ENCODE data around the gene PHACTR2.
"Not testable (repeated sequence)": the region's sequence is repeated elsewhere in the genome, so short reads cannot be mapped to it uniquely, and the experiment has no call there.

PHACTR2 gene

GRCh38 chr6:143773506-143774150 is 95.9 kb downstream of the PHACTR2 start:
- DNase-seq: no peak

- no peak for DNase-seq
These were observed 96.6 kb downstream of the PHACTR2 start for GRCh38 chr6:143774347-143774746.

DNA sequence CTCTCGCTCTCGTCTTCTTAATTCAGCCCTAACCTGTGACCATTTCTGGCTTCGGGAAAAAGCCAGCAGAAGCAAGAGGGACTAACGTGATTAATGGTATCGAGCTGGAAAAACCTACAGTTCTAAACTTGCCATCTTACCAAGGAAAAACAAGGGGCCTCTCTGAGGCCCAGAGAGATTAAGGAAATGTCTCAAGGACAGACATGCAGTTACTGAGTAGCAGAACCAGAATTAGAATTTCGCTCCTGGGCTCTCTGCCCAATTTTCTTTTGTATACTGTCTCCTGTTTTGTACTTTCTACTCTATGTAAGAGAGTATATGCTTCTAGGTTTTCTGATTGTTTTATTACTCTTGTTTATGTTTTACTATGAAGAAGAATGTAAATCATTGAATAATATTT is 97.6 kb downstream of the PHACTR2 start:
- DNase-seq: no peak

DNA sequence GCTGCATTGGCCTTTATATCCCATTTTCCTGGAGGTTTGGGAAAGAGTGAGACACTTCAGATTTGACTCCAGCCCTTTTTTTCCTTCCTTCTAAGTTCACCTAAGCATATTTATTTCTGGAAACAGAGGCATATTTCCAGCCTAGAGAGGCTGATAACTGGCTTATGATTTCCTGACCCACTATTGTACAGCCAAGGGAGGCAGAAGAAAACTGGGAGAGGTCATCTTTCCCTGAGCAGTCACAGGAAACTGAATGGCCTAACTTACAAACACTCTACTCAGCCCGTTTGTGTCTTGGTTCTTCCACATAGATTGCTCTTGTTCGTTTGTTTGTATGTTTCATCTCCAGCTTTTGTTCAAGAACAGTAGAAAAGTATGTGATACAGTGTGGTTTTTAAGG is 101.2 kb downstream of the PHACTR2 start:
- no peak for DNase-seq

GRCh38 chr6:143782481-143782880 is 104.7 kb downstream of the PHACTR2 start:
- DNase-seq: no peak

- DNase-seq: no peak
These were observed 105.3 kb downstream of the PHACTR2 start for GRCh38 chr6:143783077-143783476.

DNA sequence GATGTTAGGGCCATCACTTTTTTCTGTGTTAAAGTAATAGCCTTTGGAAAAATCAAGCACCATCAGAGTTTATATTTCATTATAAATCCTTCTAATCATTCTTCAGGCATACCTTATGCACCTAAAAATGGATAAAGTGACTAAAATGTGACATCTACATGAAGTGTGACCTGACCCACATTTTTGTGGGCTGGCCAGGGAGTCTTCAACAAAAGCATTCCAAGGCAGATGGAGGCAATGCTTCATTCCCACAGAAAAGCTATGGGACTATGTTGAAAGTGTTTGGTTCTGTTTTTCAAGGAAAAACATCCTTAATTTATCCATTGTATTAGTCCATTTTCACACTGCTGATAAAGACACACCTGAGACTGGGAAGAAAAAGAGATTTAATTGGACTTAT is 106.6 kb downstream of the PHACTR2 start:
- no peak for DNase-seq

DNA sequence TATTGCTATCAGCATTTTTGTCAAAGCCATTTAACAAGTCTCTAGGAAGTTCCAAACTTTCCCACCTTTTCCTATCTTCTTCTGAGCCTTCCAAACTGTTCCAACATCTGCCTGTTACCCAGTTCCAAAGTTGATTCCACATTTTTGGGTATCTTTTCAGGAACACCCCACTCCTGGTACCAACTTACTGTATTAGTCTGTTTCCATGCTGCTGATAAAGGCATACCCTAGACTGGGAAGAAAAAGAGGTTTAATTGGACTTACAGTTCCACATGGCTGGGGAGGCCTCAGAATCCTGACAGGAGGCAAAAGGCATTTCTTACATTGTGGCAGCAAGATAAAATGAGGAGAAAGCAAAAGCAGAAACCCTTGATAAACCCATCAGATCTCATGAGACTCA is 108.6 kb downstream of the PHACTR2 start:
- DNase-seq: not testable (repeated sequence)

DNA sequence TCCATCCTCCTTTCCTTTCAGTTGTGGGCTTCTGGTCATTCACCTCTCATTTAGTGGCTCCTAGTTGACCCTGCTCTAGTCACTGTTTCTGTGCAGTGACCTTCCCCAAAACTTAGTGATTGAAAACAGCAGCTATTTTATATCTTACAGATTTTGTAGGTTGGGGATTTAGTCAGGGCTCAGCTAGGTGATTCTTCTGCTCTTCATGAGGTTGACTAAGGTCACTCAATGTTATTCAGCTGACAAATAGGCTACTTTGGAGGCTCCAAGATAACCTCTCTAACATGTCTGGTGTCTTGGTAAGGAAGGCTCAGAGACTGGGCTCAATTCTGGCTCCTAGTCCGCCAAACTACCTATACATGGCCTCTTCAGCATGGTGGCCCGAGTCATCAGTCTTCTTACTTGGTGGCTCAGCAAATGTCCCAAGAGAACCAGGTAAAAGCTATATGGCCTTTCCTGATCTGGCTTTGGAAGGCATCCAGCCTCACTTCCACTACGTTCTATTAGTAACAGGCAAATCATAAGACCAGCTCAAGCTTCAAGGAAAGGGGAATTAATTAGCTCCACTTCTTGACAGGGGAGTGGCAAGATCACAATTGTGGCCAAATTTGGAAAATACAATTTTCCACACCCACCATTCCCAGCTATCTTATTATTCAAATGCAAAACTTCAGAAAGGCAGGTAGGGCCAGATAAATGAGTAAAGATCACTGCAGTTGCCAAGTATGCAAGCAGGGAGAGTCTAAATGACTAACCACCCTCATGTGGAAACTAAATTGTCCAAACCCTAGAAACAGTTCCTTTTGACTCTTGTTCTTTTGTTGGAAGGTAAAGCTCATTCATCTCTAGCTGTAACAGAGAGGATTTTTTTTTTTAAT is 114.9 kb downstream of the PHACTR2 start:
- no peak for DNase-seq

DNA sequence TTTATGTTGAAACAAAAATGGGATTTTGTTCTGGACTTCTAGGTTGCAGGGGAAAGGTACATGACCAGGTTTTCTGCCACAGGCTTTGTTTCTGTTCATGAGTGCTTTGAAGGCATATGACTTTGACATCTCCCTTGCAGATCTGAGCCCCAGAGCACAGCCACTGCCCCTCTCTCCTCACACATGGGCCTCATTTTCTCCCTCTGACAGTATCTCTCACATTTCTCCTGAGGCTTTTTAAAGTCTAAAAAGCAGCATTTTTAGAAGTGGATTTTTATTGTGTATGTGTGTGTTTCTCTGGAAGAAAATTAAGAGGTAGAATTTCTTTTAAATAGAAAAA is 115.5 kb downstream of the PHACTR2 start:
- DNase-seq: no peak

DNA sequence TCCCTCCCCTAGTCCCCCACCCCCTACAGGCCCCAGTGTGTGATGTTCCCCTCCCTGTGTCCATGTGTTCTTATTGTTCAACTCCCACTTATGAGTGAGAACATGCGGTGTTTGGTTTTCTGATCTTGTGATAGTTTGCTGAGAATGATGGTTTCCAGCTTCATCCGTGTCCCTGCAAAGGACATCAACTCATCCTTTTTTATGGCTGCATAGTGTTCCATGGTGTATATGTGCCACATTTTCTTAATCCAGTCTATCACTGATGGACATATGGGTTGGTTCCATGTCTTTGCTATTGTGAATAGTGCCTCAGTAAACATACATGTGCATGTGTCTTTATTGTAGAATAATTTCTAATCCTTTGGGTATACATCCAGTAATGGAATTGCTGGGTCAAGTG is 118.8 kb downstream of the PHACTR2 start:
- DNase-seq: not testable (repeated sequence)

- DNase-seq: not testable (repeated sequence)
These were observed 120.7 kb downstream of the PHACTR2 start for GRCh38 chr6:143798487-143798886.

- DNase-seq: no peak
These were observed 125.2 kb downstream of the PHACTR2 start for GRCh38 chr6:143802833-143803565.

GRCh38 chr6:143803769-143804568 is 126.2 kb downstream of the PHACTR2 start:
- no peak for DNase-seq

GRCh38 chr6:143804835-143805239 is 127.1 kb downstream of the PHACTR2 start:
- DNase-seq: no peak

- DNase-seq: peak; percentile 65
These were observed 128.7 kb downstream of the PHACTR2 start for GRCh38 chr6:143806282-143807102.

DNA sequence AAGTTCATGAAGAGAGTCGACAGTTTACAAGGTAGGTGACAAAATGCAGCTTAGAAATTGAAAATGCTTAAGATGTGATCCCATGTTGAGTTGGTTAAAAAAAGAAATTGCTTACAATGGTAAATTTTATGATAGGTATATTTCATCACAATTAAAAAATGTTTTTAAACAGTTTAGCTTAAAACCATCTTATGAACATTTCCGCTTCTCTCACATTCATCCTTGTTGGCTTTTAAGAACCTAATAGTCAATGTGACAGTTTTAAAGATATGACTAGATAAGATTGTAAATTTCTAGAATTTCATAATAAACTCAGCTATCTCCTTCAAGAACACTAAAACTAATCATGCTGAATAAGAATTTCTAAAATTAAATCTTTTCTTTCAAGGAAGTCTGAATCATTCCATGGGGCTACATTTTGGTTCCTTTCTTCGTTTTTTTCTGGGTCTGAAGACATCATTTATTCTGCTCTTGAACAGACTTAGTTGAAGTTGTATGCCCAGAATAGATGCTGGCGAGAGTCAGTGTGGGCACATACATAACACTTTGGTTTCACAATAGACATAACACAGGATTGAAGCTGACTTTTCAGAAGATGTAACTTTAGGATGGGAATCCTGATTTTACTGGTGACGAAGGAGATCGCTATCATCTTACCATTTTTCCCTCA is 129.5 kb downstream of the PHACTR2 start:
- peak; percentile 21 for DNase-seq

DNA sequence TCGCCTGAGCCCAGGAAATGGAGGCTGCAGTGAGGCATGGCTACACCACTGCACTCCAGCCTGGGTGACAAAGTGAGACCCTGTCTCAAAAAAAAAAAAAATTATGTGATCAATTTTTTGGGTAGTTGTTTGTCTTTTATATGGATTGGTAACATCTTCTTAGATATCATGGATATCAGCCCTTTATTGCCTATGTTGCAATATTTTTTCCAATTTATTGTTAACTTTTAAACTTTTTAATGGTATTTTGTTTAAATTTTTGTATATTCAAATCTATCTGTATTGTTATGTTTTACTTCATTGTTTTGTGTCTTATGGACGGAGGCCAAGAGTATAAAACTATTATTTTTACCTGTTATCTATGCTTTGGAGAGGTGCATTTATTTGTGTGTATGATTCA is 133.0 kb downstream of the PHACTR2 start:
- no peak for DNase-seq

GRCh38 chr6:143811501-143812157 is 133.9 kb downstream of the PHACTR2 start:
- DNase-seq: no peak

- DNase-seq: no peak
These were observed 139.9 kb downstream of the PHACTR2 start for GRCh38 chr6:143817621-143818020.

- DNase-seq: no peak
These were observed 143.6 kb downstream of the PHACTR2 start for GRCh38 chr6:143821359-143821758.
